GM19240 (cell line): ENCODE results near the gene CORIN.
"Not testable (repeated sequence)": the region's sequence is repeated elsewhere in the genome, so short reads cannot be mapped to it uniquely, and the experiment has no call there.

Experiments used
- DNase-seq: peaks from one replicate; pipeline ENCODE4 v3.0.0; 2011; ENCODE audit warnings: low spot score; ENCODE audit not compliant: insufficient read length

Gene CORIN

DNA sequence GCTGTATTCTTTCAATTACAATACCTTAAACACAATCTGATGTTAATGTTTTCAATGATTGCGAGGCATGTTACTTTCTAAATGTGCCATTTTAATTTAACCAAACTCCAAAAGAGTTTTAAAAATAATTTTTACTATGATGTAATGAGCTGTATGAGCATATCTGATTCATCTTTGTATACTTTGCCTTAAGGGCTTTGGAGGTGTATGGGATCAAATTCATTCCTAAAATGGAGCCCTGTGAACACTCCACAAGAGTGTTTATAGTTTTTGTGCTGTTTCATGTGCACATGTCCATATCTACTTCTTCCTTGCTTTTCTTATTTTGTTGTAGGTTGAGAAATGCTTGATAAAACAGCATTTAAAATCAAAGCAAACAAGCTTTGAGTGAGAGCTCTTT, 270.4 kb downstream of the CORIN start:
- no peak for DNase-seq

- DNase-seq: no peak
These were observed 270.9 kb downstream of the CORIN start for GRCh38 chr4:47566969-47567368.

DNA sequence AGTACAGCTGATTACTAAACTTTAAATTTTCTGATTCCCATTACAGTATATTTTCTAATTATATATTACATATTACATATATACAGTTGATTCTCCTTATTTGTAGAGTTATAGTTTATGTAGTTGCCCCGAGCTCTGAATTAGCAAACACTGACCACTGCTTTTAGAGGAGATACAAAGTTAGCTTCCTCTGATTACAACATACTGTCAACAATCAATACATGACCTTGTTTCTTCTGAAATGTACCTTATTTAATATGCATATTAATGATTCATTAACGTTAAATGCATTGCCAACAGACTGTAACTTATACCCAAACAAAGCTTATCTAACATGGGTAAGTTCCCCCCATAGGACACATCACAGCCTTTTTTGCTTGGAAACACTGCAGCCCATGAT, 271.3 kb downstream of the CORIN start:
- no peak for DNase-seq

- no peak for DNase-seq
These were observed 275.6 kb downstream of the CORIN start for GRCh38 chr4:47562297-47562696.

- no peak for DNase-seq
These were observed 276.5 kb downstream of the CORIN start for GRCh38 chr4:47561331-47561730.

DNA sequence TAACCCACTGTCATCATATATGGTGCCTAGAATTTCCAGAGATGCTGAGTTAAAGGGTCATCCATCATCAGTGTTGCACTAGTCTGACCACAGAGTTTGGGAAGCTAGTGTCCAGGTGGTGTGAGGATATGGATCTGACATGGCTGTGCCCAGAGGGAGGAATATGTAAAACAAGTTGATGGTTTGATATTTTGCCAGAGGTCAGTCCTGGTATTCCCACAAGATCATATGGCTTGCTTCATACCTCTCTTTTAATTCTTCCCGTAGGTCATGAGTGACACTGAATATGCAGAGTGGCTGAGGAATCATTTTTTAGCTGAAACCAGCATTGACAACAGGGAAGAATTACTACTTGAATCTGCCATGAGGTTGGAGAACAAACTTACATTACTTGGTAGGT, 277.2 kb downstream of the CORIN start:
- no peak for DNase-seq

GRCh38 chr4:47557255-47557654, 280.6 kb downstream of the CORIN start:
- no peak for DNase-seq

- DNase-seq: not testable (repeated sequence)
These were observed 281.9 kb downstream of the CORIN start for GRCh38 chr4:47555920-47556319.

- DNase-seq: no peak
These were observed 284.3 kb downstream of the CORIN start for GRCh38 chr4:47553329-47554125.

GRCh38 chr4:47551682-47552081, 286.2 kb downstream of the CORIN start:
- DNase-seq: no peak

DNA sequence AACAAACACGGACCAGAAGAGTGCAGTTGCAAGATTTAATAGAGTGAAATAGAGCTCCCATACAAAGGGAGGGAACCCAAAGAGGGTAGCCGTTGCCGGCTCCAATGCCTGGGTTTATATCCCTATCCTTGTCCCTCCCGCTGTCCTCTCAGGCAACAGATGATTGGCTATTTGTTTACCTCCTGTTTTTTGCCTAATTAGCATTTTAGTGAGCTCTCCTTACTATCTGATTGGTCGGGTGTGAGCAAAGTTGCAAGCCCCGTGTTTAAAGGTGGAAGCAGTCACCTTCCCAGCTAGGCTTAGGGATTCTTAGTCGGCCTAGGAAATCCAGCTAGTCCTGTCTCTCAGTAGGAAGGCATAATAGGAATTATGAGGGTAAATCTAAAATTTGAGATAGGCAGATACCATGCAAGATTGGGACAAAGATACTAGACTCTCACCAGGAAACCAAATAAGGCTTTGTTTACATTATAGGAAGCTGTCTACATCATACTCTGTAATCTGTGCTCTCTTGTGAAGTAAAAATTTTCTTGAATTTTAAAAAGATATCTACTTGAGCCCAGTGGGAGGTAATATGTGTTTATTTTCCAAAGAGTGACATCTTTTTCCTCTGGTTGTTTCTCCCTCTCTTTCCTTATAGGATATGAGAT, 286.8 kb downstream of the CORIN start:
- DNase-seq: no peak

DNA sequence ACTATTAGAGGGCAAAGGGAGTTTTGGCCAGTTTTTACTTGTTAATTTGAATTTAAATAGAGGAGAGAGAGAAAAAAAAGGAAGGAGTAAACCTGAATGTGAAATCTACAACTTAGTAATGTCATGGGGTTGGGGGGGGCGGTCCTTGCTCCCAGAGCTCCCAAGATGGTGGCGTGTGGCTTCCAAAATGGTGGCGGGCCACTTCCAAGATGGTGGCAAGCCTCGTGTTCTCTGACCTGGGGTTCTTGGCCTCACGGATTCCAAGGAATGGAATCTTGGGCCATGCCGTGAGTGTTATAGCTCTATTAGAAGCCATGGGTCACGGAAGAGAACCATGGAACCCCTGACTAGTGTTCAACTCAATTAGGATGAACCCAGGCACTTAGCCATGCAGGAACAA, 287.5 kb downstream of the CORIN start:
- DNase-seq: not testable (repeated sequence)
